CD14-positive monocyte (primary cell): ENCODE results near the gene CATSPER4. TPM values are rescaled to one million over a fixed set of nuclear protein-coding genes. Genes with fewer than 3 reads are reported as not detected.

ENCODE experiments used
- DNase-seq, 3 donors: peaks; one replicate each; pipeline ENCODE4 v3.0.0-alpha.2; 2011 to 2022
- H2AFZ ChIP-seq: 2 replicates; pipeline ENCODE4 v1.6.0; 2012; ENCODE audit warnings: mild to moderate bottlenecking, low read depth, low read length, inconsistent platforms; ENCODE audit not compliant: insufficient read depth, poor library complexity, severe bottlenecking
- H3K27ac ChIP-seq, 2 donors: 1 replicate in 1 of 2; 2 replicates in 1 of 2; pipeline ENCODE4 v1.5.1; 2012 to 2013; ENCODE audit warnings: low read length in 2 of 2, control low read depth in 1 of 2, inconsistent platforms in 1 of 2, low read depth in 1 of 2, mild to moderate bottlenecking in 1 of 2
- H3K27me3 ChIP-seq, 2 donors: one replicate each; pipeline versions ENCODE4 v1.6.0 to v1.6.1; 2011 to 2013; ENCODE audit warnings: low read length in 2 of 2; ENCODE audit not compliant: control insufficient read depth in 2 of 2, insufficient read depth in 2 of 2
- H3K36me3 ChIP-seq, 2 donors: replicated peaks in 1 of 2; 1 replicate in 1 of 2; 2 replicates in 1 of 2; pipeline versions ENCODE4 v1.5.1 to v1.6.1; 2012 to 2013; ENCODE audit warnings: low read length in 2 of 2, control low read depth in 1 of 2, inconsistent platforms in 1 of 2, mild to moderate bottlenecking in 1 of 2; ENCODE audit not compliant: insufficient read depth in 2 of 2, control insufficient read depth in 1 of 2
- H3K4me1 ChIP-seq, 2 donors: 1 replicate in 1 of 2; 2 replicates in 1 of 2; pipeline versions ENCODE4 v1.5.1 to v1.6.1; 2012 to 2013; ENCODE audit warnings: low read length in 2 of 2, control low read depth in 1 of 2, inconsistent platforms in 1 of 2, mild to moderate bottlenecking in 1 of 2, moderate library complexity in 1 of 2; ENCODE audit not compliant: insufficient read depth in 2 of 2, control insufficient read depth in 1 of 2
- H3K4me2 ChIP-seq: replicated peaks from 2 replicates; pipeline ENCODE3; 2012; ENCODE audit warnings: low read length, moderate library complexity, mild to moderate bottlenecking; ENCODE audit not compliant: poor library complexity, severe bottlenecking; ENCODE audit errors: extremely low read depth
- H3K4me3 ChIP-seq, 3 experiments: fragments of 200-600 bp in 1 of 3; sonication (generic) in 1 of 3; replicated peaks in 1 of 3; 1 replicate in 2 of 3; 2 replicates in 1 of 3; pipeline ENCODE4 v1.5.1; 2011 to 2013; ENCODE audit warnings: low read length in 3 of 3, mild to moderate bottlenecking in 3 of 3, control low read depth in 2 of 3, low read depth in 2 of 3, inconsistent platforms in 1 of 3, moderate library complexity in 1 of 3
- H3K79me2 ChIP-seq: 2 replicates; pipeline ENCODE4 v1.6.0; 2012; ENCODE audit warnings: mild to moderate bottlenecking, control low read depth, inconsistent platforms, low read length, moderate library complexity; ENCODE audit not compliant: insufficient read depth
- H3K9ac ChIP-seq: 2 replicates; pipeline ENCODE4 v1.6.0; 2017; ENCODE audit warnings: low read length, mild to moderate bottlenecking; ENCODE audit not compliant: insufficient read depth, poor library complexity, severe bottlenecking
- H3K9me3 ChIP-seq, 2 donors: replicated peaks in 1 of 2; 1 replicate in 1 of 2; 2 replicates in 1 of 2; pipeline versions ENCODE4 v1.5.1 to v1.6.1; 2012 to 2013; ENCODE audit warnings: low read length in 2 of 2, control low read depth in 1 of 2; ENCODE audit not compliant: control insufficient read depth in 1 of 2, insufficient read depth in 1 of 2
- H4K20me1 ChIP-seq: 2 replicates; pipeline ENCODE4 v1.6.0; 2012; ENCODE audit warnings: mild to moderate bottlenecking, low read length, control low read depth, moderate library complexity; ENCODE audit not compliant: insufficient read depth
- H3K27ac Mint-ChIP-seq, 7 donors: one replicate each; pipeline ENCODE4 v1.8.0; 2020; ENCODE audit warnings: mild to moderate bottlenecking in 7 of 7, mixed read lengths in 7 of 7, moderate library complexity in 6 of 7, inconsistent platforms in 2 of 7
- H3K27me3 Mint-ChIP-seq, 3 donors: one replicate each; pipeline ENCODE4 v1.8.0; 2021 to 2022; ENCODE audit warnings: low read depth in 3 of 3, mild to moderate bottlenecking in 3 of 3, mixed read lengths in 3 of 3, moderate library complexity in 3 of 3, inconsistent platforms in 1 of 3
- H3K36me3 Mint-ChIP-seq, 2 donors: one replicate each; pipeline ENCODE4 v1.8.0; 2020; ENCODE audit warnings: mixed read lengths in 2 of 2, inconsistent platforms in 1 of 2, mild to moderate bottlenecking in 1 of 2
- H3K4me1 Mint-ChIP-seq: one replicate; pipeline ENCODE4 v1.8.0; 2020; ENCODE audit warnings: mild to moderate bottlenecking, mixed read lengths
- H3K4me3 Mint-ChIP-seq, 2 donors: one replicate each; pipeline ENCODE4 v1.8.0; 2020; ENCODE audit warnings: mild to moderate bottlenecking in 2 of 2, mixed read lengths in 2 of 2, moderate library complexity in 1 of 2
- H3K9me3 Mint-ChIP-seq, 7 donors: one replicate each; pipeline ENCODE4 v1.8.0; 2020 to 2022; ENCODE audit warnings: mixed read lengths in 7 of 7, mild to moderate bottlenecking in 6 of 7, moderate library complexity in 6 of 7, inconsistent platforms in 2 of 7
- WGBS: methylation state at CpG from one replicate; pipeline ENCODE4 v1.1.5; 2013; ENCODE audit warnings: missing lambda C conversion rate; ENCODE audit not compliant: insufficient coverage; 5-methylcytosine and 5-hydroxymethylcytosine counted together
- intact Hi-C, 2 donors: fragments of 100-400 bp; cut with micrococcal nuclease; formaldehyde crosslinking; loops; one replicate each; pipeline versions ENCODE4 v1.15.0 to v1.15.1; 2023
- polyA plus RNA-seq, 3 donors: library from polyadenylated mRNA; depleted of rRNA in 1 of 3; unstranded in 2 of 3; stranded (reverse) in 1 of 3; fragments of 300-500 nt in 2 of 3; fragments of >200 nt in 1 of 3; fragmentation: Illumina TruSeq in 2 of 3; gene quantifications; 1 replicate in 2 of 3; 2 replicates in 1 of 3; pipeline ENCODE4 v1.2.3, GENCODE V29; 2012 to 2021
- TF ChIP-seq, protein P1 (sequence below): fragments of 200-600 bp; IDR thresholded peaks from one replicate; pipeline ENCODE4 v1.8.0; 2022; ENCODE audit warnings: antibody characterized with exemption, mild to moderate bottlenecking

Gene CATSPER4
- polyA plus RNA-seq, 3 donors: not detected

- Histone ChIP-seq H4K20me1 (no peaks in the 10 kb centered on the region), H3K4me1 (peaks cover 22 to 31% of the 10 kb centered on the region in 2 donors), H3K27me3 (peaks cover 13 to 50% of the 10 kb centered on the region in 2 donors), H3K4me3 (peak overlapping the region in 2 of 3 experiments; percentile 19 to 68), H3K79me2 (no peaks in the 10 kb centered on the region), H3K4me2 (peak overlapping the region; percentile 73), H2AFZ (peak overlapping the region; percentile 80), H3K36me3 (no peaks in the 10 kb centered on the region), H3K27ac (no peak overlapping the region), H3K9ac (peak overlapping the region; percentile 53), H3K9me3 (no peaks in the 10 kb centered on the region)
- intact Hi-C loops: loop anchor here (1.0 to 5.0 kb wide), 3 partner anchors 42 to 59 kb away; no protein-coding TSS in a partner anchor
- Mint-ChIP-seq H3K4me1 (peaks cover 20% of the 10 kb centered on the region), H3K4me3 (peak overlapping the region; percentile 70 to 85), H3K36me3 (peaks cover 0 to 2% of the 10 kb centered on the region in 2 donors), H3K27ac (peak overlapping the region in 3 of 7 donors; percentile 41 to 58 (median 57)), H3K9me3 (peaks cover 0 to 9% (median 0%) of the 10 kb centered on the region in 7 donors), H3K27me3 (peaks cover 41 to 55% (median 54%) of the 10 kb centered on the region in 3 donors)
- TF ChIP-seq, protein P1, sequence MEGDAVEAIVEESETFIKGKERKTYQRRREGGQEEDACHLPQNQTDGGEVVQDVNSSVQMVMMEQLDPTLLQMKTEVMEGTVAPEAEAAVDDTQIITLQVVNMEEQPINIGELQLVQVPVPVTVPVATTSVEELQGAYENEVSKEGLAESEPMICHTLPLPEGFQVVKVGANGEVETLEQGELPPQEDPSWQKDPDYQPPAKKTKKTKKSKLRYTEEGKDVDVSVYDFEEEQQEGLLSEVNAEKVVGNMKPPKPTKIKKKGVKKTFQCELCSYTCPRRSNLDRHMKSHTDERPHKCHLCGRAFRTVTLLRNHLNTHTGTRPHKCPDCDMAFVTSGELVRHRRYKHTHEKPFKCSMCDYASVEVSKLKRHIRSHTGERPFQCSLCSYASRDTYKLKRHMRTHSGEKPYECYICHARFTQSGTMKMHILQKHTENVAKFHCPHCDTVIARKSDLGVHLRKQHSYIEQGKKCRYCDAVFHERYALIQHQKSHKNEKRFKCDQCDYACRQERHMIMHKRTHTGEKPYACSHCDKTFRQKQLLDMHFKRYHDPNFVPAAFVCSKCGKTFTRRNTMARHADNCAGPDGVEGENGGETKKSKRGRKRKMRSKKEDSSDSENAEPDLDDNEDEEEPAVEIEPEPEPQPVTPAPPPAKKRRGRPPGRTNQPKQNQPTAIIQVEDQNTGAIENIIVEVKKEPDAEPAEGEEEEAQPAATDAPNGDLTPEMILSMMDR: peak; percentile 75
- DNase-seq: peak in 2 of 3 donors; percentile 35 to 36
- 12% methylated on average over 72 of the region's 72 CpGs for WGBS
Observed at GRCh38 chr1:26164036-26164860, 26.2 kb upstream of the CATSPER4 start.
